GM10248 (cell line): ENCODE data around the gene USF1.

Experiments used
- CTCF ChIA-PET: fragments of 300-600 bp; sonication (Branson Sonifier 250); formaldehyde crosslinking; extraction: SDS; loops from one replicate; lab custom pipeline; 2021; ENCODE audit warnings: antibody characterized with exemption; lab: Yijun Ruan, JAX
- POLR2A ChIA-PET: fragments of 350-650 bp; sonication (Branson Sonifier 250); formaldehyde crosslinking; extraction: SDS; loops from one replicate; lab custom pipeline; 2020; ENCODE audit warnings: antibody characterized with exemption; lab: Yijun Ruan, JAX
- DNase-seq: peaks from one replicate; pipeline ENCODE4 v3.0.0; 2012; ENCODE audit errors: extremely low spot score
- TF ChIP-seq, protein P1 (sequence below): IDR thresholded peaks from 2 replicates; pipeline ENCODE4 v1.5.1; 2012; ENCODE audit warnings: mild to moderate bottlenecking, low read depth; ENCODE audit errors: extremely low read depth, missing control alignments, control extremely low read depth

Gene USF1

DNA sequence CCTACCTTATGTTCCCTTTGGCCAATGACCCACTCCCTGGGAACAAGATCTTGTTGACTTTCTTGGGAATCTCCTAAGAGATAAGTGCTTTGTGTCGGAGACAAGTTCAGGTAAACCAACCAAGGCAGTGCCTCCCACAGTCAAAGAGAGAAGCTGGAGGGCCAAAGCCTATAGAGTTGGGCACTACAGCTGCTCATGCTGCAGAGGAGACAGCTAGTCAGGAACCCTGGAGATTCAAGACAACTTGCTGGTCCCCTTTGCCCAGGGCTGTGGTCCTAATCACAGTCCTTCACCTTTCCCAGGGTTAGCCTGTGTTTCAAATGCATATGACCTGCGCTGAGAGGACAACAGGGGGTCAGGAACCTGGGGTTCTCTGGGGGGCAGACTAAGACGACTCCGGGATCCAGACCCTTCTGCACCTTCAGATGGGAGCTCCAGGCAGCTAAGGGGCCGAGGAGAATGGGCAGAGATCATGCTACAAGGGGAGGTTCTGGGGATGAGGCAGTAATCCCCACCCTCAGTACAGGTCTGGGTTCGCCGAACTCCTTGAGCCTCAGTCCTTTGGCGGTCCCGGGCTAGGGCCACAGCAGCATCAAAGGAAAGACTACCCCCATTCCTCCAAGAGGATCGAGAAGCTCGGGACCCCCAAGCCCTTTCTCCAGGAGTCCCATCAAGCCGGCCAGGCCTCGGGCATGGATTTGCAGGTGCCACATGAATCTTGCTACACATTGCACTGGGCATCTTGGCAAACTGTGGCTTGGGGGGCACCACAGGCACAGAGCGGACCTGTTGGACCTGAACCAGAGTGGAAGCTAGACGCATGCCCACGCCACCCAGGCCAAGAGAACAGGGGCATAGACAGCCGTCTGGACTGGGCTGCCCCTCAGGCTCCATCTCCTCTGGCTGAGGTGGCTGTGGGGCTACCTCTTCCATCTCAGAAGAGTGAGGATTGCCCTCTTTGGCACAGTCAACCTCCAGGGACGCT lies 2.0 kb upstream of the USF1 start:
- TF ChIP-seq, protein P1, sequence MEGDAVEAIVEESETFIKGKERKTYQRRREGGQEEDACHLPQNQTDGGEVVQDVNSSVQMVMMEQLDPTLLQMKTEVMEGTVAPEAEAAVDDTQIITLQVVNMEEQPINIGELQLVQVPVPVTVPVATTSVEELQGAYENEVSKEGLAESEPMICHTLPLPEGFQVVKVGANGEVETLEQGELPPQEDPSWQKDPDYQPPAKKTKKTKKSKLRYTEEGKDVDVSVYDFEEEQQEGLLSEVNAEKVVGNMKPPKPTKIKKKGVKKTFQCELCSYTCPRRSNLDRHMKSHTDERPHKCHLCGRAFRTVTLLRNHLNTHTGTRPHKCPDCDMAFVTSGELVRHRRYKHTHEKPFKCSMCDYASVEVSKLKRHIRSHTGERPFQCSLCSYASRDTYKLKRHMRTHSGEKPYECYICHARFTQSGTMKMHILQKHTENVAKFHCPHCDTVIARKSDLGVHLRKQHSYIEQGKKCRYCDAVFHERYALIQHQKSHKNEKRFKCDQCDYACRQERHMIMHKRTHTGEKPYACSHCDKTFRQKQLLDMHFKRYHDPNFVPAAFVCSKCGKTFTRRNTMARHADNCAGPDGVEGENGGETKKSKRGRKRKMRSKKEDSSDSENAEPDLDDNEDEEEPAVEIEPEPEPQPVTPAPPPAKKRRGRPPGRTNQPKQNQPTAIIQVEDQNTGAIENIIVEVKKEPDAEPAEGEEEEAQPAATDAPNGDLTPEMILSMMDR = no peak
- DNase-seq = no peak
- CTCF ChIA-PET = interaction anchor here (1.1 to 4.4 kb wide), 7 partner anchors 13 to 145 kb away, joined by 3 to 34 read pairs (median 8); partner anchors contain the start of genes ARHGAP30 and KLHDC9
- POLR2A ChIA-PET = interaction anchor here (0.8 to 1.7 kb wide), 6 partner anchors 9 to 84 kb away, joined by 3 to 7 read pairs (median 4); partner anchors contain the start of genes ARHGAP30, F11R and TSTD1

DNA sequence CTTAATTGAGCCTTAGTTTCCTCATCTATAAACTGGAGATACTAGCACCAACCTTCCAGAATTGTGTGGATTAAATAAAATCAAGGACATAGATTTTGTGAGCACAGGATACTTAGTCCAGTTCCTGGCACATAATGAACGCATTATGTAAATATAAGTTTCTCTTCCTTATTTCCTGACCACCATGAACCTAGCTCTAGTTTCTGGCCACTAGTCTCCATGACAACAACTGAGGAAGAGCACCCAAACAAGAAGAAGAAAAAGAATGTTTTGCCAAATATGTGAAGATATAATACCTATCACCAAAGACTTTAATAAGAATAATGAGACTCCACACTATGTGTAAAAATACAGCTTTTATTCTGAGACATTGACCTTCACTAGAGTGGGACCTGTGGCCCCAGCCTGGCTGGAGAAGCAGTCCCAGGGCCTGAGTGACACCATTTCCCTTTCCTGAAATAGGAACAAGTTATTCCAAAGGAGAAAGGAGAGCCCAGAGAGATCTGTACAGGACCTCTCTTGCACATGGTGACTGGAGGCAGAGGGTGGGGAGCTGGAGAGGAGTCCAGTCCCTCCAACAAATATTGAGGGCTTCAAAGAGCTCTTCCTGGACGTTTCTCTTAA lies 940 bp upstream of the USF1 start:
- POLR2A ChIA-PET = interaction anchor here (1.2 to 2.9 kb wide), 8 partner anchors 8 to 119 kb away, joined by 3 to 13 read pairs (median 4); partner anchors contain the start of genes ARHGAP30, F11R, PPOX and TSTD1
- CTCF ChIA-PET = interaction anchor here (1.2 to 4.4 kb wide), 12 partner anchors 8 to 146 kb away, joined by 3 to 34 read pairs (median 6); partner anchors contain the start of genes ARHGAP30 and KLHDC9
- TF ChIP-seq, protein P1 = no peak
- DNase-seq = peak; percentile 78

DNA sequence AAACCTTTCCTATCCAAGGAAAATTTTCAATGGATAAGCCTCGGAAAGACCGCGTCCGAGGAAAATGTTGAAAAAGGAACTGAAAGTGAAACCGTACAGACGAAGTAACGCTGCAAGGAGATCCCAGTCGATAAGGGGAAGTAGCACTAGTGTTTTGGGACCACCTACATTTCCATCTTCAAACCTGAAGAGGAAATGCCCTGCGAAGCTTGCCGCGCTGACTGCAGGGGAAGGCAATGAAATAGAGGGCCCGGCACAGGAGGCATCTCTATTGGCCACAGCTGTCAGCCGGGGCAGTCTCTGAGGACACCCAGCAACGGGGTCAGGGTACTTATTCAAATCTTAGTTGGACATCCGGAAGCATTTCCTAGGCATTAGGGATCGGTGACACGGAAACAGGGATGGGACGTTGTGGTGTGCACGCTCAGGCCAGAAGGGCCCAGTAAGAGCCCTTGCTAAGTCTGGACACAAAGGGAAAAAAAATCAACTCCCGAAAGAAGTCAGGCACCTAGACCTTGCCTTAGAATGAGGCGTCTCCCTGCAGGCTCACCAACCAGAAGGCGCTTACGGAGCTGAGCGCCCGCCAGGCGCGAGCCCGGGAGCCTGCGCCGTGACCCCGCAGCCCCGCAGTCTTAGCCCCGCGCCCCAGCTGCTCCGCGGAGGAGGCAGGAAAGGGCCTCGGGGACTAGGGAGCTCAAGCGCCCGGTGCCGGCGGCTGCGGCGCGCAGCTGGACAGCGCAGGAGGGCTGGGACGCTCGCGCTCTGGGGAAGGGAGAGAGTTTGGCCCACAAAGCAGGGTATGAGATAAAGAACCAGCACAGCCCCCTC lies 655 bp downstream of the USF1 start:
- POLR2A ChIA-PET = interaction anchor here (0.6 to 2.9 kb wide), 9 partner anchors 9 to 121 kb away, joined by 3 to 13 read pairs (median 3); partner anchors contain the start of genes ARHGAP30, DEDD, F11R and PPOX
- peak; percentile 76 for DNase-seq
- TF ChIP-seq, protein P1 = no peak
- CTCF ChIA-PET = interaction anchor here (0.7 to 4.4 kb wide), 15 partner anchors 8 to 147 kb away, joined by 3 to 34 read pairs (median 5); partner anchors contain the start of genes ARHGAP30, F11R and KLHDC9

GRCh38 chr1:161044535-161044907 lies 1.3 kb downstream of the USF1 start:
- TF ChIP-seq, protein P1 = no peak
- no peak for DNase-seq
- ChIA-PET CTCF (interaction anchor here (1.1 to 4.4 kb wide), 7 partner anchors 8 to 96 kb away, joined by 3 to 34 read pairs (median 4); partner anchors contain the start of genes ARHGAP30, F11R and KLHDC9), POLR2A (interaction anchor here (0.6 to 2.9 kb wide), 3 partner anchors 23 to 60 kb away, joined by 3 to 13 read pairs (median 3); partner anchors contain the start of gene F11R)

GRCh38 chr1:161039546-161039945 lies 6.2 kb downstream of the USF1 start:
- TF ChIP-seq, protein P1 = no peak
- POLR2A ChIA-PET = interaction anchor here (0.7 kb wide), 1 partner anchor 1407 kb away, joined by 11 read pairs; no protein-coding TSS in a partner anchor
- no peak for DNase-seq
- CTCF ChIA-PET = interaction anchor here (0.7 to 5.6 kb wide), 13 partner anchors 9 to 126 kb away, joined by 3 to 49 read pairs (median 6); partner anchors contain the start of genes F11R, KLHDC9, NIT1 and PFDN2
